A549 (cell line): Measurements from ENCODE around the gene MT1HL1.

Experiments used
- KDM1A ChIP-seq: fragments of 200-600 bp; sonication (generic); IDR thresholded peaks from 2 replicates; pipeline ENCODE4 v1.6.1; 2016; ENCODE audit warnings: low read depth, mild to moderate bottlenecking
- USF2 ChIP-seq: fragments of 450-650 bp; IDR thresholded peaks from 2 replicates; pipeline ENCODE4 v1.6.1; 2014; ENCODE audit warnings: antibody characterized with exemption

- TF ChIP-seq KDM1A = no peak
- TF ChIP-seq USF2 = no peak
These were observed 9.8 kb downstream of the MT1HL1 start for GRCh38 chr1:236994450-236994849.
